ENCODE results near the gene EMX2. TPM values are rescaled to one million over a fixed set of nuclear protein-coding genes. Genes with fewer than 3 reads are reported as not detected.

Gene EMX2
- total and polyA plus RNA-seq, 2 experiments from 2014 or later, result not detected

DNA sequence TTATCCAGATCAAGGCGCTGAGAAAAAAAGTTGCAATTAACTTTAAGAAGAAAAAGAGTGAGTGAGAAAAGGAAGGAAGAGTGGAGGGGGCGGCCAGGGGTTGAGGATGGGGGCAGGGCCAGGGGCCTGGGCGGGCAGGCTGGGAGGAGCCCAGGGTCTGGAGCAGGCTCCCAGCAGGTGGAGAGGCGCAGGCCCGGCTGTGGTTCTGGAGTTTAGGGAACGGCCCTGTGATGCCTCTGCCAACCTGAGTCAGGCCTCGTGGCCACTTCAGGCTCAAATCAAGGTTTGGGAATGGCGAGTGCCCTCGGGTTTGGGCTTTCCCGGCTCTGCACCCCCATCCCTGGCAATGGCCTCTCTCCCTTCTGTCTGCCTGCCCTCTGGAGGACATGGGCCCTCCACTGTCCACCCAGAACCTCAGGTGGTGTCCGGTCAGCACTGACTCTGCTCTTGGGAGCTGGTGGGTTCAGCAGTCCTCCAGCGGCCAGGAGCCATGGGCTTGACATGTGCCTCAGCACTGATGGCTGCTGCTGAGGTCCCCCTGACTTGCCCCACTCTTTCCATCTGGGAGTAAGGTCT is 41.0 kb upstream of the EMX2 start:
- Histone ChIP-seq H2AFZ (no peak overlapping the region), H4K20me1 (ENCODE audit: insufficient read depth, poor library complexity, severe bottlenecking) (no peaks in the 10 kb centered on the region), H3K4me2 (no peak overlapping the region), H3K9me2 (replicated peaks; ENCODE audit: insufficient read depth) (no peaks in the 10 kb centered on the region), H3K79me2 (no peaks in the 10 kb centered on the region), H3K9me3 (ENCODE audit: low read depth) (no peaks in the 10 kb centered on the region), H3K36me3 (replicated peaks; ENCODE audit: insufficient read depth, low read depth) (no peaks in the 10 kb centered on the region), H3K4me1 (ENCODE audit: insufficient read depth) (no peaks in the 10 kb centered on the region), H3K27me3 (no peaks in the 10 kb centered on the region), H3K4me3 (no peak overlapping the region), H3K27ac (no peak overlapping the region)
- WGBS (ENCODE audit: low lambda C conversion rate, missing lambda C conversion rate), result 93% methylated on average over 7 of the region's 12 CpGs
- TF ChIP-seq EZH2 (IDR thresholded peaks at IDR 0.05; ENCODE audit: borderline replicate concordance), result no peak
- TF ChIP-seq EZH2phosphoT487 (IDR thresholded peaks at IDR 0.05; ENCODE audit: low read depth, severe bottlenecking, unreplicated experiment), result no peak
- TF ChIP-seq, protein P1, sequence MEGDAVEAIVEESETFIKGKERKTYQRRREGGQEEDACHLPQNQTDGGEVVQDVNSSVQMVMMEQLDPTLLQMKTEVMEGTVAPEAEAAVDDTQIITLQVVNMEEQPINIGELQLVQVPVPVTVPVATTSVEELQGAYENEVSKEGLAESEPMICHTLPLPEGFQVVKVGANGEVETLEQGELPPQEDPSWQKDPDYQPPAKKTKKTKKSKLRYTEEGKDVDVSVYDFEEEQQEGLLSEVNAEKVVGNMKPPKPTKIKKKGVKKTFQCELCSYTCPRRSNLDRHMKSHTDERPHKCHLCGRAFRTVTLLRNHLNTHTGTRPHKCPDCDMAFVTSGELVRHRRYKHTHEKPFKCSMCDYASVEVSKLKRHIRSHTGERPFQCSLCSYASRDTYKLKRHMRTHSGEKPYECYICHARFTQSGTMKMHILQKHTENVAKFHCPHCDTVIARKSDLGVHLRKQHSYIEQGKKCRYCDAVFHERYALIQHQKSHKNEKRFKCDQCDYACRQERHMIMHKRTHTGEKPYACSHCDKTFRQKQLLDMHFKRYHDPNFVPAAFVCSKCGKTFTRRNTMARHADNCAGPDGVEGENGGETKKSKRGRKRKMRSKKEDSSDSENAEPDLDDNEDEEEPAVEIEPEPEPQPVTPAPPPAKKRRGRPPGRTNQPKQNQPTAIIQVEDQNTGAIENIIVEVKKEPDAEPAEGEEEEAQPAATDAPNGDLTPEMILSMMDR (IDR thresholded peaks at IDR 0.05; ENCODE audit: poor library complexity), result no peak
- DNase-seq (ENCODE audit: low spot score), result no peak

DNA sequence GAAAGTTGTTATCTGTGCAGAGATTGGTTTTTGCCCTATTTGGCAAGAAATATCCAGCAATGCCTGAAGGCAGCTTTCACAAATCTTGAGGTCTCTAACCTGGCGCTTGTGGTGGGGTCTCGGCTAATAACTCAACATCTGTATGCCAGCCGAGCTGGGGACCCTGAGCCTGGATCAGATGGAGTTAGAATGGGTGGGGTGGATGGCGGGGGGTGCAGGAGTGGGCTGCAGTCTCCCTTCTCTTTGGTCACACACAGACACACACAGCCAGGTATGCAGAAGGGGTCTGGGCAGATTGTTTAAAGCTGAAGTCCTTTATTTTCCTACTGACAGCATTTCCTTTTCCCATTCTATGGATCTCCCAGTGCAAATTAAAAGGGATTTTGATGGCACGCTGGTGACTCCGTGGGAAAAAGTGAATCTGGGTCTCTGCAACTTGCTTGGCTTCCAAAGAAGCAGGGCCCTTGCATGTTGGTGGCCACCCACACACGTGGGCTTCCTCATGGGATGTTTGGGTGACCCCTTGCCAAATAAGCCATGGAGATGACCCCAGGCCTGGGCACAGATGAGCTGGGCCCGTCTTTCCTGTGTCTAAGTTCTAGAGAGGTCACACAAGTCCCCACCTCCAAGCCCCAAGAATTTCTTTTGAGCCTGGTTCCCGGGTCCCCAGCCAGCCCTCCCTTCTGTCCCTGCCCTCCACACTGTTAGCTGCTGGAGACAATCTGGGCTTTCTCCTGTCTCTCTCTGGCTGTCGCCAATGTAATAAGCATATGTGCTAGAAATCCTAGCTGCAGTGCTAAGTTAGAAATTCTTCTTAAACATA is 39.9 kb upstream of the EMX2 start:
- no peaks in the 10 kb centered on the region for H3K79me2 ChIP-seq
- H2AFZ ChIP-seq, result no peak overlapping the region
- no peak overlapping the region for H3K4me3 ChIP-seq
- no peaks in the 10 kb centered on the region for H3K27me3 ChIP-seq
- H3K4me1 ChIP-seq (ENCODE audit: insufficient read depth), result no peaks in the 10 kb centered on the region
- H3K9me3 ChIP-seq (ENCODE audit: low read depth), result no peaks in the 10 kb centered on the region
- no peaks in the 10 kb centered on the region for H3K36me3 ChIP-seq (replicated peaks; ENCODE audit: insufficient read depth, low read depth)
- H3K9me2 ChIP-seq (replicated peaks; ENCODE audit: insufficient read depth), result no peaks in the 10 kb centered on the region
- peak overlapping the region; percentile 32 for H3K4me2 ChIP-seq
- H3K27ac ChIP-seq, result no peak overlapping the region
- 73% methylated on average over 10 of the region's 10 CpGs for WGBS (ENCODE audit: low lambda C conversion rate, missing lambda C conversion rate)
- no peak for DNase-seq (ENCODE audit: low spot score)
- H4K20me1 ChIP-seq (ENCODE audit: insufficient read depth, poor library complexity, severe bottlenecking), result no peaks in the 10 kb centered on the region
- TF ChIP-seq, protein P1 (IDR thresholded peaks at IDR 0.05; ENCODE audit: poor library complexity), result no peak
- TF ChIP-seq EZH2 (IDR thresholded peaks at IDR 0.05; ENCODE audit: borderline replicate concordance), result no peak
- no peak for TF ChIP-seq EZH2phosphoT487 (IDR thresholded peaks at IDR 0.05; ENCODE audit: low read depth, severe bottlenecking, unreplicated experiment)

DNA sequence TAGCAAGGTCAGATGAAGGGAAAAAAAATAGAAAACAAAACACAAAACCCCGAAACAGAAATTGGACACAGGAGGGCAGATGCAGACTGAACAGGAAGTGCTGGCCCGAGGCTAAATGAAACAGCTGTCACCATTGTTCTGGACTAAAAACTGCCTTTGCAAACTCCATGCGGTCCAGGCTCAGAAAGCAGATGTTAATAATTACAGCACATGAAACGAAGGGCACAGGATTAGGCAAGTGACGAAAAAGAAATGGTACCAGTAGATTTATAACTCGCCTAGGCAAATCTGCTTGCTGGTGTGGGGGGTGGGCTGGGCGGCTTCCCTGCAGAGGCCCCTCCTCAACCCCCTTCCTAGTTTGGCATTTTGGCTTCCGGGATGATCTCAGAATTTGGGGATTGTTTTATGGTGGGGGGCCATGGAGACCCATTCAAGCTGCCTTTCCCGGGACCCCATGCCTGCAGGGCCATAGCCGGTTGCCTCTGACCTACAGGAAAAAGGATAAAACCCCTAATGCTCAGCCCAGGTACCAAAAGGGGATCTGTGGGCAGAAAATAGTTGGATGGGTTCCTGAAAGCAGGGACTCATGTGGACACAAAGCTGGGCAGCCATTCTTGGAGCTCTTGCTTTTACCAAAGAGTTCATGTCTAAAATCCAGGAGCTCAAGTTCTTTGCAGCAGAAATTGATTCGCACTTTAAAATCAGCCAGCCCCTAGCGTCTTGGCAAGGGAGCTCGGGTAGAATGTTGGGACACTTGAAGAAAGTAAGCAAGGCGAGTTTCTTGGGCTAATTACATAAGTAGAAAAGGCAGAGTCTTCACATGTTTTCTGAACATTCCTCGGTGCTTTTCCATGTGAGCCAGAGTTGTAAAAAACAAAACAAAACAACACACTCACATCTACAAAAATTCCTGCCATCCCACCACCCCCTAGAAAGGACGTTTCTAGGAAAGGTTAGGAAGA is 39.0 kb upstream of the EMX2 start:
- no peaks in the 10 kb centered on the region for H3K27me3 ChIP-seq
- TF ChIP-seq EZH2 (IDR thresholded peaks at IDR 0.05; ENCODE audit: borderline replicate concordance), result no peak
- TF ChIP-seq, protein P1 (IDR thresholded peaks at IDR 0.05; ENCODE audit: poor library complexity), result no peak
- no peak for TF ChIP-seq EZH2phosphoT487 (IDR thresholded peaks at IDR 0.05; ENCODE audit: low read depth, severe bottlenecking, unreplicated experiment)
- peak; percentile 23 for DNase-seq (ENCODE audit: low spot score)

More for the DNA sequence above, 39.0 kb upstream of the EMX2 start:
- Histone ChIP-seq H3K9me2 (replicated peaks; ENCODE audit: insufficient read depth) (no peaks in the 10 kb centered on the region), H3K27ac (no peak overlapping the region), H3K4me1 (ENCODE audit: insufficient read depth) (no peaks in the 10 kb centered on the region), H3K36me3 (replicated peaks; ENCODE audit: insufficient read depth, low read depth) (no peaks in the 10 kb centered on the region), H2AFZ (no peak overlapping the region), H3K9me3 (ENCODE audit: low read depth) (no peaks in the 10 kb centered on the region), H3K79me2 (no peaks in the 10 kb centered on the region), H4K20me1 (ENCODE audit: insufficient read depth, poor library complexity, severe bottlenecking) (no peaks in the 10 kb centered on the region), H3K4me3 (no peak overlapping the region), H3K4me2 (peak overlapping the region; percentile 32)
- WGBS (ENCODE audit: low lambda C conversion rate, missing lambda C conversion rate), result 57% methylated on average over 16 of the region's 16 CpGs

All from hepatocyte (in vitro differentiated cells).